HG03571 (cell line): ENCODE results near the gene NVL.
"Not testable (repeated sequence)": the region's sequence is repeated elsewhere in the genome, so short reads cannot be mapped to it uniquely, and the experiment has no call there.

Experiments
- ATAC-seq: cut with Tn5 transposase; IDR thresholded peaks from one replicate; pipeline ENCODE4 v1.9.1; 2021; ENCODE audit not compliant: unreplicated experiment

The NVL gene

DNA sequence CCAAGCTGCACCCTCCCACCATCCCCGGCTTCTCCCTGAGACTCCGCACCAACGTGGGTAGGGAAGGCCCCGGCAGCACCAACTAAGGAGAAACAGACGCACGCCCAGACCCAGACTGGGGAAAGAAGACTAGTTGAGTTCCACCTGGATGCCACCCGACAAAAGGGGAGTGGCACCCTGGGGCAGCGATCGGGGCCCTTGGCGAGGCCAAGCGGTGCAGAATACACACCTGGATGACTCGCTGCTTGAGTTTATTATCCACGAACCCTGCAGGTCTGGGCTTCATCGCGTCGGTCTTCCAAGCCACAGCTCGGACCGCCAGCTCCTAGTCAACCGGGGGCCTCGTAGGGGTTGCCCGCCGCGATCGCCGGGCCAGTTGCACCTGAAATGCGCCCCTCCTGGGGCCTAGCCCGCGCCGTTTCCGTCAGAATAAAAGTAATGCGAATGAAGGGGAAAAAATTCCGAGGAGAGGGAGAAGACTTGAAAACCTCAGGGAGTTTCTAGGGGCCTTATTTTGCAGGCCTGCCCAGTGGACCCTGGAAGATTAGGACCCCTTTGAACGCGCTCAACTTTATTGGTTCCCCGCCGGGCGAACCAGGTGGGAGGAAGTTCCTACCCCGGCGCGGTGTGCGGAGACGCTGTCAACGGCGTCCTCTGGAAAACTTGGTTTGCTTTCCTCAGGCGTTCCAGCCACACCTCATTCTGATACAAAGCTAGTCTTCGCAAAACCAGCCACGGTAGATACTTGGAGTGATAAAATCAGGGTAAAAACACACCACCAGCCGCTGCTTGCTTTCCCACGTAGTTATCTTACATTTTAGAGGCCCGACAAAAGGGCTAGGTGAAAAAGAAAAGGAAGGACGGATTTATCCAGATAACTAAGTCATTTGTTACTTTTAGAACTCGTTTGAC is at the start of gene NVL:
Gene NVL (minus strand): TSS at position 331 of the 912 bp plus-strand sequence. CDS start 45 bp downstream, at position 286.
- ATAC-seq = peak; percentile 83

DNA sequence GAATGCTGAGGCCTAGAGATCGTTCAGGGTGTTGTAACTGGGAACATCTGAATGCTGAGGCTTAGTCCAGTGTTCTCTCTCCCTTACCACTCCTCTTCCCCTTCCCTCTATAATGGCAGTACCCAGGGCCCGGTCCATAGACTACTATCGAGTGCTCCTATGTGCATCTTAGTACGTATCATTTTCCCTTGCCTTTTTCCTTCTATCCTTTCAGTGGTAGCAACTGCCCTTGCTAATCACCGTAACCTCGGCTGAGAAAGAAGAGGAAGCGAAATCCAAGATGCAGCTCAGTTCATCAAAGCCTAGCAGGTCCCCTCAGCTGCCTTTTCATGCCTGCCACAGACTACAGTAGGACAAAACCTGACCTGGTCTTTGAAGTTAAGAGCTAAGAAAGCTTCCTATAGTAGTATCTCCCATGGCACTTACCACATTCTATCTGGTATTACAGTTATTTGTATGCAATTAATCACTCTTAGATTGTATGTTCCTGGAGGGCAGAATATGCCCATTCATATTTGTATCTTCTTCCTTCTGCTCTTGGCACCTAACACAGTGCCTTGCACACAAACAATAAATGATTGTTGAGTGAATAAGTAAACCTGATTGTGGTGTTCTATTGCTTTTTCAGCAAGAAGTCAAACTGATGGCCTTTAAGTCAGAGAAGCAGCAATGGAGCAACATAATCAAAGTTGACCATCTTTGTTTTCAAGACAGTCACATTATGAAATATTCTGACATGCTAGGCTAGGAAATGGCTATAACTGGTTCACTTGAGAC is 49.1 kb upstream of the NVL start:
- no peak for ATAC-seq

DNA sequence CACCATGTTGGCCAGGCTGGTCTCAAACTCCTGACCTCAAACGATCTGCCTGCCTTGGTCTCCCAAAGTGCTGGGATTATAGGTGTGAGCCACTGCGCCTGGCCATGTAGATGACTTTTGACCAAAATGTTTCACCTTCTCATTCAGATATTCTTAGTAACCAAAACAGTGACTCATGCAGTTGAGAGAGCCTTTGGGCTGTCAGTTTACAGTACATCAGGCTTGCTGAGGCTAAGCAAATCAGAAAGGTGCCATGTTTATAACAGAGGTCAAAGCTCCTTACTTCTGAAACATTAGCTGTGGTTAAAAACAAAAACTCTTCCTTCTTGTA is 47.7 kb upstream of the NVL start:
- peak; percentile 36 for ATAC-seq

DNA sequence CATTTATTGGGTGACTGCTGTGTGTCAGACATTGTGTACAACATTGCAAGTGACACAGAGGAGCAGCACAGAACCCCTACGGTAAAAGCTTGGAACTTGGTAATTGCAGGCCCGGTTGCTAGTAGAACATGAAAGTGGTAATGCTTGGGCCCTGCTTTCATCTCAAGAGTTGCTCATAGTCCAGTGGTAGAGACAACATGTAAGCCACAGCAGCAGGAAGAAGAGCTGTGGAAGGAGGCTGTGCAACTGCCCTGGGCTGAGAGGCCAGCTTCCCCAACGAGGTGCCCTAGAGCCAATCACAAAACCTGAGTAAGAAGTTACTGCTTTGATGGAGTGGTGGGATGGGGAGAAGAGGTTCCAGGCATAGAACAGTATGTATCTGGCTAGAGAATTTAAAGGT is 45.1 kb upstream of the NVL start:
- ATAC-seq = no peak

DNA sequence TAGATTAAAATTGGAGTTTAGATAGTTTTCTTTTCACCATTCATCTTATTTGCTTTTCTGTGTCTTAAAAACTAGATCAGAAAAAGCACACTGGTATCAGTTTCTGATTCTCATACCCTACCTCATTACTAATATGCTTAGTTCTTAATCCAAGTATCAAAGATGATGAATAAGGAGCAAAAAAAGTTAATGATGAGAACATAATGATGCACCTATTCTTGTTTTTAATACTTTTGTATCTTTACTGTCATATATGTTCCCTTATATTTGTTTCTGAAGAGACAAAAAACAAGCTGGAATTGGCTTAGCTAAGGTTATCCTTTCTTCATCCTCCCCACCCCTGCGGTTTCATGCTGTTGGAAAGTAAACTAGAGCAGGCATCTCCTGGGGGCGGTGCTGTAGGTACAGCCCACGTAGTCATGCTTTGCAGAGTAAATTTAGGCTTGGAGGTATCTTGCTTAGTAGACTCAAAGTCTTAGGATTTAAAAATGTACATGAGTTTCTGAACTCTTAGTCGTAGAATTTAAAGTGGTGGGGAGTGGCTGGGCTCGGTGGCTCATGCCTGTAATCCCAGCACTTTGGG is 43.1 kb upstream of the NVL start:
- no peak for ATAC-seq

DNA sequence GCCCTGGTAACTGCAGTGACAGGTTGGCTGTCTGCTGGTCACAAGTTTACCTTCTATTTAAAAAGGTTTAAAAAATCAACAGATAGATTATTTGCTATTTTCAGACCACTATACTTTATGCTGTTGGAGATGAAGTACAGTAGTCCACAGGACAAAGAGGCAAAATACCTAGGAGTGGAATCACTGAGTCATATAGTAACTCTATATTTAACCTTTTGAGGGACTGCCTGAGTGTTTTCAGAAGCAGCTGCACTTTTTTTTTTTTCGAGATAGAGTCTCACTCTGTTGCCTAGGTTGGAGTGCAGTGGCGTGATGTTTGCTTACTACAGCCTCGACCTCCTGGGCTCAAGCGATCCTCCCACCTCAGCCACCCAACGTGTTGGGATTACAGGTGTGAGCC is 38.4 kb upstream of the NVL start:
- peak; percentile 55 for ATAC-seq

DNA sequence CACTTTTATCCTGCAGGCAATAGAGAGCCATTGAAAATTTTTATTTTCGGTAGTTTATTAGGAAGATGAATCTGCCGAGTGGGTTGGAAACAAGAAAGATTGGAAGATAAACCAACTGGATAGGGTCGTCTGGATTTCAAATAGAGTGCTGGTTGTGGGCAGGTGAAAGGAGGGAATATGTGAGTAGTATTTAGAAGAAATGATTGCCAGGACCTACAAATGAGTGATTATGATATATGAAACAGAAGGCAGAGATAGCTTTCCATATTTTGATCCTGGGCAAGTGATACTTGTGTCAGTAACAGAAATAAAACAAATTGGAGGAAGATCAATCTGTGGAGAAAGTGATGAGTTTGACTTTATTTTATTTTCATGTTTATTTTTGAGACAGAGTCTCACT is 29.2 kb upstream of the NVL start:
- no peak for ATAC-seq

DNA sequence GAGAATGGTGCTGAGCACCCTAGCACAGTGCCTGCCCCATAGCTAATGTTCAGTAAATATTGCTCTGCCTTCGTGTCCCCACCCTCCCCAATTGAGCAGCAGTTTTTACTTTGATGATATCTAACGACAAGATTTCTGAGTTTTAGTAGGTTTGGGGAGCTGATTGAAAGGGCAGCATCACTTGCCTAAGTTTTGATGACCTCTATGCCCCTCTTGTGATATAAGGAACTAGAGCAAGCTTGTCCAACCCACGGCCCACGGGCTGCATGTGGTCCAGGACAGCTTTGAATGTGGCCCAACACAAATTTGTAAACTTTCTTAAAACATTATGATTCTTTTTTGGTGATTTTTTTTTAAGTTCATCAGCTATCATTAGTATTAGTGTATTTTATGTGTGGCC is 28.3 kb upstream of the NVL start:
- ATAC-seq = no peak

DNA sequence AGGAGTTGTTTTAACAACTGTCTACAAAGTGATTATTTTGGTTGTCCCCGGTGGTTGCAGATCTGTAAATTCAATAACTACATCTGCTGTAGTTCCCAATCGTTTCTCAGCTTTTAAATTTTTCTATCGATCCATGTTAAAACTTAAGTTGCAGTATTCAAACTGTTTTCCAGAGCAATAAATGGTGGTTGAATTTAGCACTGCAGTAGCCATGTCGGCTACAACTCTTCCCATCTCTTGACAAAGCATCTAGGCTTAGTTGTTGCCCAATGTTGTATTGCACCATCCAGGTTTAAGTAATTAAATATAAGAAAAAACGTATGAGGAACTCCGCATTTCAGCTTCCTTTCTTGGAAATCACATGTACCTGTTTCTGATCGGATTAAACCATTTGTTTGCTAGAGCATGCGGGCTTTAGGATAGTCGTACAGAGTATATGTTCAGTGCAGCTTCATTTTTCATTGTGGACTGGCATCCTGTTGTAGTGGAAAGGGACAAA is 27.7 kb upstream of the NVL start:
- no peak for ATAC-seq

DNA sequence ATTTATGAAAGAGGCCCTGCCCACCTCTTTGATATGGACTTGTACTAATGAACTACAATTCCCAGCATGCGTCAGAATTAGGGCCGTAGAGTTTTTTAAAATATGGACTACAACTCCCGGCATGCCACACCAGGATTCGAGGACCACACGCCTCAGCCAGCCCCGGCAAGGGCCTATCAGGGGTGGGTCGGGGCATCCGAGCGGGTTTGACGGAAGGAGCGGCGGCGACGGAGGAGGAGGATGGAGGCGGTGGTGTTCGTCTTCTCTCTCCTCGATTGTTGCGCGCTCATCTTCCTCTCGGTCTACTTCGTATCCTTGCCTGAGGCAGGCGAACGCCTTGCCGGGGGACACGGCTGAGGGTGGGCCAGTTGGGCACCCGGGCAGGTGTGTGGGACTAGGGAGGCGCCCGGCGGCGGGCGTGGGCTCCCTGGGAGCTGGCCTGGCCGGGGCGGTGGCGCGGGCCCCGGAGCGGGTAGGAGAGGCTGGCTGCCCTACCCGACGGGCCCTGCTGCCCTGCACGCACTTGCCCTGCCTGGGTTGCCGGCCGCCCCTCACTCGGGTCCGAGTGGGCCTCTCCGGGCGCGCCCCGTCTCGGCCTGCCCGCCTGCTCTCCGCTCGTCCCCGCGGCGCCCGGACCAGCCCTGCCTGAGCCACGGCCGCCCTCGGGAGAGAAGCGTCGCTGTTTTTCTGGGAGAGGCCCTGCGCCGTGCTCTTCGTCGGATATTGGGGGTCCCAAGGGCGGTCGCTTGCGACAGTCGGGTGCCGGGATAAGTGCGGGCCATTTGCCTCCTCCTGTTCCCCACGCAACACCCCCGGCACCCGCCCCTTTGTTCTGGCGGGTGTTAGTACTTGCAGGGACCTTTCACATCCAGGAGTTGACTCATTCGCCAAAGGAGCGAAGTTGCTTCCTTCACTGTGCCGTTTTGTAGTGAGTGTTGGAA is 27.0 kb upstream of the NVL start, which contains the start of gene CNIH4:
Gene CNIH4 (plus strand): TSS at position 195 of the 941 bp plus-strand sequence. CDS start 46 bp downstream, at position 241.
- ATAC-seq = peak; percentile 99

DNA sequence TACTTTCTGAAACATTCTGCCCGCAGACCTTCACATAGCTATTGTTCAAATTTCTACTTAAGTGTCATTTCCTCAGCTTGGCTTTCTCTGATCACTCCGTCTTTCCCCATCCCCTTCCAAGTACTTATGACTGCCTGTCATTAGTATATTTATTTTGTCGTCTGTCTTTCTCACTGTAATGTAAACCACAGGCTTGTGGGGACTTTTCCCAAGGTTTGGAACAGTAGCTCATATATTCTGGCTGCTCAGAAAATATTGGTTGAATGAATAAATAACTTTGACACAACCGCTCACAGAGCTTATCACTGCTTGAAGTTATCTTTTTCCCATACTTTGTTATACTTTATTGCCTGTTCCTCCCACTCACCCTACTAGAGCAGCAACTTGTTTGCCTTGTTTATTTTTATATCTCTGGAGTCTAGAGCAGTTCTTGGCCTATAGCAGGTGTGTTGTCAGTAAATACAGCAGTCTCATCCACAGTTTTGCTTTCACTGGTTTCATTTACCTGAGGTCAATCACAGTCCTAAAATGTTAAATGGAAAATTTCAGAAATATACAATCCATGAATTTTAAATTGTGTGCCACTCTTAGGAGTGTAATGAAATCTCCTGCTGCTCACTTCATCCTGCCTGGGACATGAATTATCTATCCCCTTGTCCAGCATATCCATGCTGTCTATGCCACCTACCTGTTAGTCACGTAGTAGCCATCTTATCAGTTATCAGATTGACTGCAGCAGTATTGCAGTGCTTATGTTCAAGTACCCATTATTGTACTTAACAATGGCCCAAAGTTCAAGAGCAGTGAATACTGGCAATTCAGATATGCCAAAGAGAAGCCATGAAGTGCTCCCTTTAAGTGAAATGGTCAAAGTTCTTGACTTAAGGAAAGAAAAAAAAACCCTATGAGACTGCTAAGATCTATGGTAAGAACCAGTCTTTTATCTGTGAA is 24.3 kb upstream of the NVL start:
- ATAC-seq = no peak

DNA sequence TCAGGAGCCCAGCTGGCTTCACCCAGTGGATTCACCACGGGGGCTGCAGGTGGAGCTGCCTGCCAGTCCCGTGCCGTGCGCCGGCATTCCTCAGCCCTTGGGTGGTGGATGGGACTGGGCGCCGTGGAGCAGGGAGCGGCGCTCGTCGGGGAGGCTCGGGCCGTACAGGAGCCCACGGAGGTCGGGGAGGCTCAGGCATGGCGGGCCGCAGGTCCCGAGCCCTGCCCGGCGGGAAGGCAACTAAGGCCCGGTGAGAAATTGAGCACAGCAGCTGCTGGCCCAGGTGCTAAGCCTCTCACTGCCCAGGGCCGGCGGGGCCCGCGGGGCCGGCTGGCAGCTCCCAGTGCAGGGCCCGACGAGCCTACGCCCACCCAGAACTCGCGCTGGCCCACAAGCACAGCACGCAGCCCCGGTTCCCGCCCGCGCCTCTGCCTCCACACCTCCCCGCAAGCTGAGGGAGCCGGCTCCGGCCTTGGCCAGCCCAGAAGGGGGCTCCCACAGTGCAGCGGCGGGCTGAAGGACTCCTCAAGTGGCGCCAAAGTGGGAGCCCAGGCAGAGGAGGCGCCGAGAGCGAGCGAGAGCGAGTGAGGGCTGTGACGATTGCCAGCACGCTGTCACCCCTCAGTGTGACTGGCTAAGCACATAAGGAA is 22.6 kb upstream of the NVL start:
- not testable (repeated sequence) for ATAC-seq

DNA sequence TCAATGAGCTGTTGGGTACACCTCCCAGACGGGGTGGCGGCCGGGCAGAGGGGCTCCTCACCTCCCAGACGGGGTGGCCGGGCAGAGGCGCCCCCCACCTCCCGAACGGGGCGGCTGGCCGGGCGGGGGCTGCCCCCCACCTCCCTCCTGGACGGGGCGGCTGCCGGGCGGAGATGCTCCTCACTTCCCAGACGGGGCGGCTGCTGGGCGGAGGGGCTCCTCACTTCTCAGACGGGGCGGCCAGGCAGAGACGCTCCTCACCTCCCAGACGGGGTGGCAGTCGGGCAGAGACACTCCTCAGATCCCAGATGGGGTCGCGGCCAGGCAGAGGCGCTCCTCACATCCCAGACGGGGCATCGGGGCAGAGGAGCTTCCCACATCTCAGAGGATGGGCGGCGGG is 19.7 kb upstream of the NVL start:
- ATAC-seq = not testable (repeated sequence)

DNA sequence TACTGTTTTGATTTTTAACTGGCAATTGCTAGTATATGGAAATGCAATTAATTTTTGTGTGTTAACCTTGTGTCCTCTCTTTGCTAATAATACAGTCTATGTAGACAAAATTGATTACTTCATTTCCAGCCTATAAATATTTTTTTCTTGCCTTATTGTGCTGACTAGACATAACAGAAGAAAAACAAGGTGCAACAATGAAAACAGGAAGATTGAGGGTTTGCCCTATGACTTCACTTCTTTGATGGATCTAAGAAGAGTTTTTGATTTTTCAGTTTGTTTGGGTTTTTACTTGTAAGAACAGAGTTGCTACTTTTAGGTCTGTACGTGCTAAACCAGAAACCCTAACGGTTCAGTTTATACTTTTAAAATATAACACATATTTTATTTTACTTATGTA is 18.2 kb upstream of the NVL start:
- ATAC-seq = no peak

DNA sequence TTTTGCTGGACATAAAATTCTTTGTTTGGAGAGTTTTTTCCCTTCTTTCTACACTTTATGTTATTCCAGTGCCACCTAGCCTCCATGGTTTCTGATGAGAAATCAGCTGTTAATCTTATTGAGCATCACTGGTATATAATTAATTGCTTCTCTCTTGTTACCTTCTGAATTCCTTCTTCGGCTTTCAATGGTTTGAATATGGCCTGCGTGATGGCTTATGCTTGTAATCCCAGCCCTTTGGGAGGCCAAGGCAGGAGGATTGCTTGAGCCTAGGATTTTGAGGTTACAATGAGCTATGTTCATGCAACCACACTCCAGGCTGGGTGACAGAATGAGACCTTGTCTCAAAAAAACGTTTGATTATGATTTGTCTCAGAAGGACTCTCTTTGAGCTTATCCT is 13.7 kb upstream of the NVL start:
- ATAC-seq = no peak

DNA sequence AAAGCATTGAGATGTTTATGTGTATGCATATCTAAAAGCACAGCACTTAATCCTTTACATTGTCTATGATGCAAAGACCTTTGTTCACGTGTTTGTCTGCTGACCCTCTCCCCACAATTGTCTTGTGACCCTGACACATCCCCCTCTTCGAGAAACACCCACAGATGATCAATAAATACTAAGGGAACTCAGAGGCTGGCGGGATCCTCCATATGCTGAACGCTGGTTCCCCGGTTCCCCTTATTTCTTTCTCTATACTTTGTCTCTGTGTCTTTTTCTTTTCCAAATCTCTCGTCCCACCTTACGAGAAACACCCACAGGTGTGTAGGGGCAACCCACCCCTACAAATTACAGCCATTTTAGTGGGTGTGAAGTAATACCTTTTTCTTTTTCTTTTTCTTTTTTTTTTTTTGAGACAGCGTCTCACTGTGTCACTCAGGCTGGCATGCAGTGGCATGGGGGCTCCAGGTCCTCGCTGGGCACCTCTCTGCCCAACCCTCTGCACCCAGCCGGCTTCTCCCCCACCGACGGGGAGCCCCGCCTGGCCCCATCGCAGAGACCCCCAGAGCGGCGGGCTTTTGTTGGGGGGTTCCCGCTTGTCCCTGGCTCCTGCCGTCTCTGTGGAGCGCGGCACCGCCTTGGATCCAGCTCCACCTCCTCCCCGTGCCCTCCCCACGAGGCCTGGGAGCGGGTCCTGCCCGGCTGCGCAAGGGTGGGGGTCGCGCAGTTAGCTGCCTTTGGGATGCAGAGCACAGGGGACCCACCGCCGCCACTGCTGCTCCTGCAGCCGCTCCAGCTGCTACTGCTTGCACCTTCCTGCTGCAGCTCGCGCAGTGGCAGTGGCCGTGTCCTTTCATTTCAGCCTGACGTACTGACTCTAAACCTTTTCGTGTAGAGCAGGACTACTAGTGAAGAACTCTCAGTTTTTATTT is 10.7 kb upstream of the NVL start:
- peak; percentile 70 for ATAC-seq

DNA sequence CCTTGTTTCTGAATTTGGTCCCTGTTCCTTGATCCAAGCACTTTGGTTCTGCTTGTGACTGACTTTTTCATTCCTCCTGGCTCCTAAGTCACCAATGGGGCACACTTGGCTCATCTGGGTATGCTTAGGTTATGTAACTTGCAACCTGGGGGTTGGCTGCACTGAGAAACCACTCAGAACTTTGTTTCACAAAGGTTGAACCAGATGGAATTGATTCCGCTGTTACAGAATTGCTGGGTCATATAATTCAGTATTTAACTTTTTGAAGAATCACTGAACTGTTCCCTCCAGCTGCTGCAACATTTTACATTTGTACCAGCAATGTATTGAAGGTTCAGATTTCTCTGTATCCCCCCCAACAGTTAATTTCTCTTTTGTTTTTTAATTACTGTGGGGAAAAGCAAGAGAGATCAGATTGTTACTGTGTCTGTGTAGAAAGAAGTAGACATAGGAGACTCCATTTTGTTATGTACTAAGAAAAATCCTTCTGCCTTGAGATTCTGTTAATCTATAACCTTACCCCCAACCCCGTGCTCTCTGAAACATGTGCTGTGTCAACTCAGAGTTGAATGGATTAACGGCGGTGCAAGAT is 9.6 kb upstream of the NVL start:
- no peak for ATAC-seq
